ENCODE results near the gene CFAP61.

The CFAP61 gene

DNA sequence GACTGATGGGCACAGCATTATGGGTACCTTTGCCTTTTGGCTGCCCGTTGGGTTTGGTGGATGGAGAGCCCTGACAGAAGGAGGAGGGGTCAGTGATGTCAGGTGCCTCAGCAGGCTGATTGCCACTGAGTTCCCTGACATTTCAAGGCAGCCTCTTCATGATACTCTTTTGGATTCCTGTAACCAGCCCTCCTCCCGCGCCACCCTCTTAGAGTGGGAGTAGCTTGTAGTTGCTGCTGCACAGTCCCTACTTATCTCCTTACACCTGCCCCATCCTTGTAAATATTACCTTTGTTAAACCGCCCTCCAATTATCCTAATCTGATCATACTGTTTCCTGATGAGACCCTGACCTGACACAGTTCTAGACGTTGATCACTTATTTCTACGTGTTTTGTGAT lies 140.0 kb downstream of the CFAP61 start:
- DNase-seq (ENCODE audit: low spot score in 2 of 2) (no peak), ATAC-seq (ENCODE audit: low read depth) (no peak)
- Mint-ChIP-seq H3K4me1 (no peaks in the 10 kb centered on the region), H3K36me3 (no peaks in the 10 kb centered on the region), H3K4me3 (no peak overlapping the region), H3K27me3 (peaks cover 6% of the 10 kb centered on the region), H3K9me3 (no peaks in the 10 kb centered on the region), H3K27ac (no peak overlapping the region)

DNA sequence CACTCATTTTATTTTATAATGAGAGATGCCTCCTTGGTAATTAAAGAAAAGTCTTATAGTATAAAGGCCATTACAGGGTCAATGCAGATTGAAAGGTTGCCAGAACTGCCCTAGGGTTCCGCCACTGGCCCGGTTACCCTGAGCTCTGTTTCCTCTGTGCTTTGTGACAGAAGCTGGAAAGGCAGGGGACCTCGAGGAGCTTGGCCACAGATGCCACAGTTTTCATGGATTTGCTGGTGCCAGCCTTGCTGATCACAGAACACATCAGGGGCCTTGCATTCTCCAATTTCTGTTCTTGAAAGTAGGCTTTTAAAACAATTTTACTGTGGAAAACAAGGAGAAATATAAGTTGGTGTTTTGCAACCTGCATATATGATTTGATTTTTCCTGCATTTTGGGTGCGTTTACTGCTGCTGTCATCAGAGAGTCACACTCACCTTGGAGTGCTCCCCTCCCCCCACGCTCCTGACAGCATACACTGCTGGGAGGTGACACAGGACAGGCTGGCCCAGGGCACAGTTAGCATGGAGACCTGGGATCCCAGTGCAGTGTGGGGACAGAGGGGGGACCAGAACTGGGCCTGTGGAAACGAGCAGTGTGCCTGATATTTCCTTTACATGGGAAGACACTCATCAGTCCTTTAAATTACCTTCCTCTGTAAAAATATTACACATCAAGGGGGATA lies 142.8 kb downstream of the CFAP61 start:
- Mint-ChIP-seq H3K4me3 (no peak overlapping the region), H3K36me3 (no peaks in the 10 kb centered on the region), H3K27me3 (peaks cover 8% of the 10 kb centered on the region), H3K4me1 (no peaks in the 10 kb centered on the region), H3K9me3 (no peaks in the 10 kb centered on the region), H3K27ac (no peak overlapping the region)
- DNase-seq (ENCODE audit: low spot score in 2 of 2) (no peak), ATAC-seq (ENCODE audit: low read depth) (no peak)

DNA sequence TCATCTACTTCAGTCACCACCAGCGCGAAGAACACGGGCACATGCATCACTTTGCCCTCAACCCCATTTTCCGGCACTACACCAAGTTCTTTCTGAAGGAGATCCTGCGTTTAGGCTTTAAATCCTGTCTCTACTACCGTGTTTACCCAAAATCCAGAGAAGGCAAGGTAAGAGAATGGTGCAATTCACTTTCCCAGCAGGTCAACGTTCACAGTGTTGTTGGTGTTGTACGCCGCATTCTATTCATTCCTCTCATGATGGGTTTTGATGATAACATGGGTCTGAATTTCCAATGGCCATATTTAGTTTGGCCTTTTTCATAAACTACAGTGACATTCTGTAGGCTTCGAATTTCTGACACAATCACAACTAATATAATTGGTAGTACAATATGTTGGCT lies 144.3 kb downstream of the CFAP61 start:
- ATAC-seq (ENCODE audit: low read depth) (no peak), DNase-seq (ENCODE audit: low spot score in 2 of 2) (no peak)
- Mint-ChIP-seq H3K36me3 (no peaks in the 10 kb centered on the region), H3K4me1 (no peaks in the 10 kb centered on the region), H3K27me3 (peaks cover 8% of the 10 kb centered on the region), H3K27ac (no peak overlapping the region), H3K4me3 (no peak overlapping the region), H3K9me3 (no peaks in the 10 kb centered on the region)

DNA sequence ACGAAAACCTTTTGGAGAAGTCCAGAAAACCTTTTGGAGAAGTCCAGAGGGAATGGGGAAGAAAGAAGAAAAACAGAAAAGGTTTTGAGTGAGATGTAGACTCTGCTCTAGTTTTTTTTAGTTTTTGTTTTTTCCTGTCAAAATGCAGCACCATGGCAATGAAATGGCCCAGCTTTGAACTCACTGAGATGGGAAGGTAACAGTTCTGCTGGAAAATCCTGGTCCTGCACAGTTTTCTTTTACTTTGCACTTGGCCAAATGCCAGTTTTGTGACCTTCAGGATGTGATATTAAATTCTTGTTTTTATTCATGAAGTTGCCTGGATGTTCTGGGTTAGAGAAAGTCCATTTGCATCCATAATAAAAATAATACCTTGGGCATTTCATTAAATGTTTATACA lies 145.7 kb downstream of the CFAP61 start:
- Mint-ChIP-seq H3K36me3 (no peaks in the 10 kb centered on the region), H3K9me3 (no peaks in the 10 kb centered on the region), H3K4me1 (no peaks in the 10 kb centered on the region), H3K27me3 (peaks cover 6% of the 10 kb centered on the region), H3K27ac (no peak overlapping the region), H3K4me3 (no peak overlapping the region)
- ATAC-seq (ENCODE audit: low read depth), result no peak
- DNase-seq (ENCODE audit: low spot score in 2 of 2), result no peak

DNA sequence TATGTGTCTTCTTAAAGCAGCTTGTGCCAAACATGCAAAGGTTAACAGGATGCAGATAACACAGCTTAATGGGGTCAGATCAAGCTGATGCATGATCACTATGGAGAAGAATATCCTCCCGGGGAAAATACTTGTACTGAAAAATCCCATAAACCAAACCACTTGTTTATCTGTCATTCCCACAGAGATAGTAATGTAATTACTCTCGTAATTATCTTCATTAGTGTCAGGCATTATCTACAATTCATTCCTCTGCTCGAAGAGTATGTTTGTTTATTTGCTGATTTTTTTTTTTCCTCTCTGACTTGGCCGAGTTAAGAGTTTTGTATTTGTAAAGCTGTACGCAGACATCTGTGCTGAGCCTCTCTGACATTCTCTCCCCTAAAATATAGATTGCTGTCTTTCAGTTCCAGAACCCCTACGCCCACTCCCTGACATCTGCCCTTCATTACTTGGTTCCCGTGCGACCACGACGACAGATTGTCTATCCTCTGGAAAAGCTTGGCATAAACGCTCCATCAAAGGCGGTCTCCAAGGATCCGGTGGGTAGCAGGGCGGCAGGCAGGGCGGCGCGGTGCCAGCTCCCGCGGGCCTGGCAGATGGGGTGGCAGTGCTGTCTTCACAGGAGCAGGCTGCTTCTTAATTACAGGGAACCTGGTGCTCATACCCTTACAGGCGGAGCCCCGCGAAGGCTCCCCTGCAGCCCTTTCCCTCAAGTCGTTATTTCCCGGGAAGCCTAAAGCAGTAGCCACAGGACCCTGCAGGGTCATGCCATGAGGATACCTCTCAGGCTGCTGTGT lies 147.2 kb downstream of the CFAP61 start:
- H3K27me3 Mint-ChIP-seq, result peaks cover 8% of the 10 kb centered on the region
- no peak overlapping the region for H3K4me3 Mint-ChIP-seq
- ATAC-seq (ENCODE audit: low read depth) (no peak), DNase-seq (ENCODE audit: low spot score in 2 of 2) (no peak)
- no peaks in the 10 kb centered on the region for H3K9me3 Mint-ChIP-seq
- H3K27ac Mint-ChIP-seq, result no peak overlapping the region
- H3K4me1 Mint-ChIP-seq, result no peaks in the 10 kb centered on the region
- H3K36me3 Mint-ChIP-seq, result no peaks in the 10 kb centered on the region

DNA sequence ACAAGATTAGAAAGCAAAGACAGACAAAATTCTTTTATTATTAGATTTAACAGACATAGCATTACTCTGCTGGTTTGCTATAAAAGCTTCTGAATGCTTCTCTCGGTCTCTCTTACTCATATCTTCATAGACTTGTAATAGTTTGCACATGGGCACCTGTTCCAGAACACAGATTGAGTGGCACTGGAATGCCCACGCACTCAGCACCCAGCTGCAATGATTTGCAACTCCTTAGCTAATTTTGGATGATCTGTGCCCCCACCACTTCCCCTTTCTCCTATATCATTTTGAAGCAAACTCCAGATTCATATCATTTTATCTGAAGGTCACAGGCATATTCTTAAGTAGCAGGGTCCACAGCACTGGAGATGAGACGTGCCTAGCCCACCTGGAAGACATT lies 148.8 kb downstream of the CFAP61 start:
- no peak for ATAC-seq (ENCODE audit: low read depth)
- no peak overlapping the region for H3K4me3 Mint-ChIP-seq
- no peaks in the 10 kb centered on the region for H3K9me3 Mint-ChIP-seq
- no peaks in the 10 kb centered on the region for H3K36me3 Mint-ChIP-seq
- no peak for DNase-seq (ENCODE audit: low spot score in 2 of 2)
- no peaks in the 10 kb centered on the region for H3K4me1 Mint-ChIP-seq
- H3K27me3 Mint-ChIP-seq, result peaks cover 10% of the 10 kb centered on the region
- no peak overlapping the region for H3K27ac Mint-ChIP-seq

DNA sequence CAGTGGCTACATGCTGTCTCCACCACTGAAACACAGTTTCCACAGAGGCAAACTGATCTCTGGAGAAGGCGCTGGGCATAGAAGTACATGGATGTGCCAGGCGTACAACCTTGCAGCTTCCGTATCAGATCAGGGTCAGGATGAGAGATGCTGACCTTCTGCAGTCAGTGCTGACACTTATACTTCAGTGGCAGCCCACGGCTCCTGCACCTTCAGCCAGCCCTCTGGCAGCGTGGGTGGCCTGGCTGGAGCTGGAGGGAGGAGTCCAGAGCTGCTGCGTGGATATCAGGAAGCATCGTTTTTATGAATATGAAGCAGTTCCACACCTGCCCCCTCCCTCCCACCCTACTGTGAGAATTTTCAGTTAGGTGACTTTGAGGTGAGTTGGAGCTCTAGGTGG lies 149.3 kb downstream of the CFAP61 start:
- H3K4me1 Mint-ChIP-seq, result no peaks in the 10 kb centered on the region
- H3K27ac Mint-ChIP-seq, result no peak overlapping the region
- DNase-seq (ENCODE audit: low spot score in 2 of 2), result no peak
- H3K9me3 Mint-ChIP-seq, result no peaks in the 10 kb centered on the region
- no peak overlapping the region for H3K4me3 Mint-ChIP-seq
- no peak for ATAC-seq (ENCODE audit: low read depth)
- no peaks in the 10 kb centered on the region for H3K36me3 Mint-ChIP-seq
- peaks cover 10% of the 10 kb centered on the region for H3K27me3 Mint-ChIP-seq

DNA sequence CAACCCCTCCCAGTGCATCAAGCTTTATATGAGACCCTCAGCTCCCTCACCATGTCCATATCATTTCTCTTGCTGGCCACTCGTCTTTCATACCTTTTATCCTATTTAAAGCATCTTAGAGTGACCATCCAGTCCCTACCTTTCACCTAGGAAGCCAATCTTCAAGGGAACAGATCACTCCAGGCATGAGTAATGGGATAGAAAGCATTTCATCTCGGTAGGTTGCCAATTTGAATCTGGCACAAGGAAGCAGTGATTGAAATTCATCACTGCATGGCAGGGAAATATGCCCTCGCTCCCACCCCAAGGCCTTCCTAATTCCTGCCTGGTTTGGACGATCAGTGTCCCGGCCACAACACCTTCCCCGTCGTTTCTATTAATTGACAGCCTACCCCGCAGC lies 150.4 kb downstream of the CFAP61 start:
- Mint-ChIP-seq H3K4me3 (no peak overlapping the region), H3K36me3 (no peaks in the 10 kb centered on the region), H3K27me3 (peaks cover 7% of the 10 kb centered on the region), H3K4me1 (no peaks in the 10 kb centered on the region), H3K9me3 (no peaks in the 10 kb centered on the region), H3K27ac (no peak overlapping the region)
- no peak for ATAC-seq (ENCODE audit: low read depth)
- DNase-seq (ENCODE audit: low spot score in 2 of 2), result no peak

DNA sequence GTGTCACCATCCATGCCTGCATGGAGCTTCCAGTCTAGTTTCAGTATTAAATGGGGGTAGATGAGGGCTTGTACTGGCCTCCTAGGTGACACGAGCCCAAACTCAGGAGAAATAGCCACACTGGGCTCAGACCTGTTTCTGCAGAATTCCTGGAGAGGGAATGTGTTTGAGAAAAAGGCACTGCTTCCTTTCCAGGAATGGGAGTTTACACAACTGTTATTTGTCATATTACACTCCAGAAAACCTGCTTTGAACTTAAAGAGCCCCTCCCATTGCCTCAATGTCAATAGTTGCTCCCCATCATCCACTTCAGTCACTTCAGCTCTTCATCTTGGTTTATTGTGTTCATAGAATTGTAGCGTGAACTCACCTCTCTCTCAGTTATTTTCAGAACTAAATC lies 151.5 kb downstream of the CFAP61 start:
- no peak for DNase-seq (ENCODE audit: low spot score in 2 of 2)
- no peaks in the 10 kb centered on the region for H3K4me1 Mint-ChIP-seq
- H3K27me3 Mint-ChIP-seq, result peaks cover 7% of the 10 kb centered on the region
- no peaks in the 10 kb centered on the region for H3K36me3 Mint-ChIP-seq
- no peak overlapping the region for H3K27ac Mint-ChIP-seq
- no peak for ATAC-seq (ENCODE audit: low read depth)
- no peak overlapping the region for H3K4me3 Mint-ChIP-seq
- H3K9me3 Mint-ChIP-seq, result no peaks in the 10 kb centered on the region

DNA sequence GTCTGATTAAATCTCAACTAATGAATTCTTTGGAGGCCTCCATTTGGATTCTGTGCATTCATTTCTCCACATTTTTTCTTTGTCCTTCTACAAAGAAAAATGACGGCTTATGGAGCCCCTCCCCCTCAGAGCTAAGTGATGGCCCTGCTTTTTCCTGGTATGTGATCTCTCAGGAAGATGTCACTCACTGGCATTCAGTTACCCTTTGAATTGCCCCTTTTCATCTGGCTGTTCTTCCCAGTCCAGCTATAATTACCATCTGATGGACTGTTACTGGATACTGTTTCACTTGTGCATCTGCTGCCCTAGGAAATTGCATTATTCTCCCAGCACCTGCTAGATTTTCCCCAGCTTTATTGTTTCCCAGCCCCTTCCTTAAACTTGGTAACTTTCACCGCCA lies 151.9 kb downstream of the CFAP61 start:
- no peak overlapping the region for H3K27ac Mint-ChIP-seq
- H3K4me3 Mint-ChIP-seq, result no peak overlapping the region
- ATAC-seq (ENCODE audit: low read depth) (no peak), DNase-seq (ENCODE audit: low spot score in 2 of 2) (no peak)
- H3K27me3 Mint-ChIP-seq, result peaks cover 7% of the 10 kb centered on the region
- no peaks in the 10 kb centered on the region for H3K4me1 Mint-ChIP-seq
- no peaks in the 10 kb centered on the region for H3K9me3 Mint-ChIP-seq
- H3K36me3 Mint-ChIP-seq, result no peaks in the 10 kb centered on the region

DNA sequence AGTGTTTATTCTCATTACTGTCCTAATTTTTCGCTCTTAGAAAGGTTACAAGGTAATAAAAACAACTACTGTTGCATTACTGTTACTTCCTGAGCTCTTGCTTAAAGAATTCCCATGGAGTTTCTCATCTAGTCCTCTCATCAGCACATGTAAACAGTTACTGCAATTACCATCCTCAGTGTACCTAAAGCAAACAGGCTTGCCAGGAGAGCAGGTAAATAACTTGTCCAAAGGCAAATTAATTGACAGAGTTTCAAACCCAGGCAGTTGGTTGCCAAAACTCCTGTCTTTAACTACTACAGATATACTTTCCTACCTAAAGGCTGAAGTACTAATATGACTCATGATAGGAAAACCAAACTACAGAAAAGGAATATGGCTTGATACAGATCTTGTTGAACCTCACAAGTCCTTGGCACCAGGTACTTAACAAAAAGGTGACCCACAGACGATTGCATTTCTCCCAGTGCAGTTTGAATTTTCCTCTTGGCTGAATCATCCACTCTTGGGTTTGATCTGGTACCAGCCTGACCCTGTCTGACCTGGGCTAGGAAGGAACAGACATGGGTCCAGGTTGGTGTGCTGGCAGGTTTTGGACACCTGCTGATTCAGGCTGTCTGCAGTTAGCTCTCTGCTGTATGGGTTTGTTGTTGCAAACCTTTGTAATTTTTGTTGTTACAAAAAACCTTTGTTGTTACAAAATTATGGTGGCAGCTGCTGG lies 153.0 kb downstream of the CFAP61 start:
- Mint-ChIP-seq H3K4me3 (no peak overlapping the region), H3K27me3 (peaks cover 8% of the 10 kb centered on the region), H3K36me3 (no peaks in the 10 kb centered on the region), H3K4me1 (no peaks in the 10 kb centered on the region), H3K9me3 (no peaks in the 10 kb centered on the region), H3K27ac (no peak overlapping the region)
- ATAC-seq (ENCODE audit: low read depth), result no peak
- no peak for DNase-seq (ENCODE audit: low spot score in 2 of 2)

DNA sequence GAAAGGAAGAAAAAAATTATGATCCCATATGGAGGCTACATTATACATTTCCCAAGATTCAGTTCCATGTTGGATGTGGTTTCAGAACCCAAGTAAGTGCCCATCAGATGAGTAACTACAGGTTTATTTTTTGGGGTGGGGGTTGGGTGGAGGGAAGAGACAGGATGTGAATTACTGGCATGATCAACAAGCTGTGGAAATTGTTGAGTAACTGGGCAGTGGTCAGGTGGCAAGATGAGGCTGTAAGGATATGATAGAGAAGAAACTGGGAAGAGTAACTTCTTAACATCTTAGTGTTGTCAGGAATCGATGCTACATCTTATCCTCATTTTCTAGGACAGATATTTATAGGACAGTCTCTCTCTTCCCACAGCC lies 153.5 kb downstream of the CFAP61 start:
- ATAC-seq (ENCODE audit: low read depth), result no peak
- Mint-ChIP-seq H3K27me3 (peaks cover 8% of the 10 kb centered on the region), H3K9me3 (no peaks in the 10 kb centered on the region), H3K27ac (no peak overlapping the region), H3K36me3 (no peaks in the 10 kb centered on the region), H3K4me3 (no peak overlapping the region), H3K4me1 (no peaks in the 10 kb centered on the region)
- DNase-seq (ENCODE audit: low spot score in 2 of 2), result no peak

DNA sequence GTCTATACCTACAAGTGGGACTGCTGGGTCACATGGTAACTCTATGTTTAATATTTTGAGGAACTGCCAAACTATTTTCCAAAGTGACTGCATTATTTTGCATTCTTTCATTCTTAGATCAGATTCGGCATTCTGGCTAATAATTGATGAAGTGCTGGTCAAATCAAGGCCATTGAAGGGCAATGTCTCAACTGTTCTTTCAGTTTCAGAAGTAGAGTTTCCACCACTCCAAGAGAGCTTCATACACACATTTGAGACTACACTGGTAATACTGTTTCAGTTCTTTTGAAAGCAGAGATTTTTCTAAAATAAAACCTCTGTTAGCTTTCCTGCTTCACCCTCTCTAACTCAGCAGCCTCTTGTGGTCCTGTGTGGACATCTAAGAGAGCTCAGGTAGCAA lies 154.5 kb downstream of the CFAP61 start:
- Mint-ChIP-seq H3K9me3 (no peaks in the 10 kb centered on the region), H3K4me1 (no peaks in the 10 kb centered on the region)
- no peak for ATAC-seq (ENCODE audit: low read depth)

DNA sequence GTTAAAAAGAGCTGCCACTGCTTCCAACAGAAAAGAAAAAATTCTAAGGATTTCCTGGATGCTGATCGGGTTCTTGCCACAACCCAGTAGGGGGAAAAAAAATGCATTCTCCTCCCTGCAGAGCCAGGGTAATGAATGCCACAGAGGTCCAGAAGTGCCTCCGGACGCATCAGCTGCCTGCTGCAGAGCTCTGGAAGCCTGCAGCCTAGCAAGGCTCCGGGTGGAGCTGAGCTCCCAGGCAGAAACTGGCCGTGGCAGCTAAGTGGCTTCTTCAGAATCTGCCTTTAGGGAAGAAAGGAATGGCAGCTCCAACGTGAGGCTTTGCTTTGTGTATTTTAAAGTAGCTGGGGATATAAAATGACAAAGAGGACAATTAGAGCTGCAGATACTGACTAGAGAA lies 155.0 kb downstream of the CFAP61 start:
- H3K36me3 Mint-ChIP-seq, result no peaks in the 10 kb centered on the region
- H3K4me3 Mint-ChIP-seq, result no peak overlapping the region
- no peaks in the 10 kb centered on the region for H3K4me1 Mint-ChIP-seq
- no peak for ATAC-seq (ENCODE audit: low read depth)
- H3K27ac Mint-ChIP-seq, result no peak overlapping the region
- H3K9me3 Mint-ChIP-seq, result no peaks in the 10 kb centered on the region
- H3K27me3 Mint-ChIP-seq, result peaks cover 8% of the 10 kb centered on the region
- DNase-seq (ENCODE audit: low spot score in 2 of 2), result no peak

More for the DNA sequence above, 154.5 kb downstream of the CFAP61 start:
- no peak for DNase-seq (ENCODE audit: low spot score in 2 of 2)
- Mint-ChIP-seq H3K36me3 (no peaks in the 10 kb centered on the region), H3K27ac (no peak overlapping the region), H3K4me3 (no peak overlapping the region), H3K27me3 (peaks cover 8% of the 10 kb centered on the region)
